HEK293T (cell line): Measurements from ENCODE around the gene SIGLEC5.

Experiments used
- BHLHE40 ChIP-seq: fragments of 450-650 bp; IDR thresholded peaks from 2 replicates; pipeline ENCODE4 v1.6.1; 2016; ENCODE audit warnings: mild to moderate bottlenecking, moderate library complexity, borderline replicate concordance
- FOXM1 ChIP-seq: fragments of 450-650 bp; IDR thresholded peaks from 2 replicates; pipeline ENCODE4 v1.6.1; 2017; ENCODE audit warnings: mild to moderate bottlenecking, borderline replicate concordance
- HDGF ChIP-seq: fragments of 450-650 bp; IDR thresholded peaks from 2 replicates; pipeline ENCODE4 v1.6.1; 2017; ENCODE audit warnings: antibody characterized with exemption, borderline replicate concordance
- NFRKB ChIP-seq: fragments of 450-650 bp; IDR thresholded peaks from 2 replicates; pipeline ENCODE4 v1.6.1; 2016; ENCODE audit warnings: mild to moderate bottlenecking, moderate library complexity
- SP1 ChIP-seq: fragments of 450-650 bp; IDR thresholded peaks from 2 replicates; pipeline ENCODE4 v1.6.1; 2017

DNA sequence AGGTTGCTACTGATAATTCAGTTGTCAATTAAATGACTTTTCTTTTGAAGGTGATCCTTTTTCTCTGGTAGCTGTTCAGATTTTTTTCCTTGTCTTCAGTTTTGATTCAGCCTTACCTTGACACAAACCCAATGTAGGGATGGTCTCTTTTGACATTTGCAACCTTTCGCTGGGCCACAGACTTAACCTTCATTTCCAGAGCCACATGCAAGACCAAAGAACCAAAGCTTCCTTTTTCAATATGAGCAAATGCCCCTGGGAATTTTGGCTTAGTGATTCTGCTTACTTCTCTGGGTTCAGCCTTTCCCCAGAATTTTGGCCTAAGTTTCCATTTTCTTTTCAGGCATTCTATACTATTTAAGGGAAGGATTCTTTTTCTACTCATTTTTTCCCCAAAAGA is 19.6 kb downstream of the SIGLEC5 start:
- no peak for TF ChIP-seq NFRKB
- no peak for TF ChIP-seq HDGF
- TF ChIP-seq BHLHE40 = no peak
- no peak for TF ChIP-seq FOXM1
- no peak for TF ChIP-seq SP1
